Activated T-helper 9 cell treated with anti-CD3 and anti-CD28 coated beads, Interleukin-2, amount 50 U/mL, for 16 hours (primary cell): Measurements from ENCODE around the gene GNA14.
"Not testable (repeated sequence)": the region's sequence is repeated elsewhere in the genome, so short reads cannot be mapped to it uniquely, and the experiment has no call there.

Experiments used
- DNase-seq: peaks from one replicate; pipeline ENCODE4 v3.0.0-alpha.2; 2020; ENCODE audit warnings: low read depth

Gene GNA14

GRCh38 chr9:77402286-77402685, 245.8 kb downstream of the GNA14 start:
- DNase-seq: no peak

- DNase-seq: no peak
Observed at GRCh38 chr9:77399964-77400363, 248.2 kb downstream of the GNA14 start.

- not testable (repeated sequence) for DNase-seq
Observed at GRCh38 chr9:77398581-77398980, 249.5 kb downstream of the GNA14 start.

DNA sequence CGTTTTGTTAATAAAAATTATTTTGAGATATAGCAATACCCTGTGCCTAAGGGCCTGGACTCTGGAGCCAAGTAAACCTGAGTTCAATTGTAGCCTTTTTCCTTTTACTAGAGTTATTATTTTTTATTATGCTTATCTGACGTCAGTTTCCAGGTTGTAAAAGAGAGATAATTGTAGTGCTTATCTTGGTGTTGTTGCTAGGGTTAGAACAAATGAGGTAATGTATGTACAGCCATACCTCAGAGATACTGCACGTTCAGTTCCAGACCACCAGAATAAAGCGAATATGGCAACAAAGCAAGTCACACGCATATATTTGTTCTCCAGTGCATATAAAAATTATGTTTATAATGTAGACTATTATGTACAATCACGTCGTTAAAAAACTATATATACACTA, 255.8 kb downstream of the GNA14 start:
- no peak for DNase-seq

GRCh38 chr9:77391834-77392233, 256.3 kb downstream of the GNA14 start:
- no peak for DNase-seq

DNA sequence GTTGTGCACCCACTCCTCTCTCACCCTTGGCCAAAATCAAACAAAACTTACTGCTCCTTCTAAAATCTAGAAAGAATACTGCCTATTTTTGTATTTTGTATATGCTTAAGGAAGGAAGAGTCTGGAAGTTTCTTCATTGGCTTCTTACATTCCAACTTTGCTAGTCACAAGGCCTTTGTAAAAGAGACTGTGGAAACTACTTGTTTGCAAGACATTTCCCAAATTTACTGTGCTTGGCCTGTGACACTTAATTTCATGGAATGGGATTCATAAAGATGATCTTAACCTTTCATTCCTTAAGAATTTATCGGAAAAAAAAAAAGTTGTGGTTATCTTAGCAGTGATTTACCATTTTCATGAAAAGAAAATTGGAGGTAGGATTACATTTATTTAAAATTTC, 261.9 kb downstream of the GNA14 start:
- no peak for DNase-seq

DNA sequence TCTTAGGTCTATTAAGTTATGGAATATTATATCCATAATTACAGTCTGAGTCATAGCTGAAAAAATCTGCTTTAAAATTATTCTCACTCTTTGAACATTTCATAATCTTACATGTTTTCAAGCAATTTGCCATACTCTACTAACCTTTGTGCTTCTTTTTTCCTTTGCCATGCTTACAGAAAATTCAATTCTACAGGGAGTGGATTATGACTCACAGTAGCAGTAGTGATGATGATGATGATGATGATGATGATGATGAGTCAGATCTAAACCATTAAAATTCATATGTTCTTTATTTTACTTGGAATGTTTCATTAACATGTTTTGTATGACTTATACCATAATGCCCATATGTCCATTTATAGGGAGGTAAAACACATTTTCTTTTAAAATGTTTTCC, 263.7 kb downstream of the GNA14 start:
- DNase-seq: no peak

- DNase-seq: no peak
Observed at GRCh38 chr9:77375956-77376532, 272.1 kb downstream of the GNA14 start.

DNA sequence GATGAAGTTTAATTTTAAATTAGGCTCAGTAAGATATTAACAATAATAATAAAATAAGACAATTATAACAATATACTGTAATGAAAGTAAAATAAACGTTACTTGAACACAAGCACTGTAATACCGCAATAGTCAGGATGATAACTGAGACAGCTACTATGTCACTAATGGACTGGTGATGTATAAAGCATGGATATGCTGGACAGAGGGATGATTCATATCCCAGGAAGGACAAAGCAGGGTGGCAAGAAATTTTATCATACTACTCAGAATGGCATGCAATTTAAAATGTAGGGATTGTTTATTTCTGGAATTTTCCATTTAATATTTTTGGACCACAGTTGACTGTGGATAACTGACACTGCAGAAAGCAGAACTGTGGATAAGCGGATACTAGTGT, 273.9 kb downstream of the GNA14 start:
- DNase-seq: no peak
